ENCODE measurements around the gene GALNT2.

DNA sequence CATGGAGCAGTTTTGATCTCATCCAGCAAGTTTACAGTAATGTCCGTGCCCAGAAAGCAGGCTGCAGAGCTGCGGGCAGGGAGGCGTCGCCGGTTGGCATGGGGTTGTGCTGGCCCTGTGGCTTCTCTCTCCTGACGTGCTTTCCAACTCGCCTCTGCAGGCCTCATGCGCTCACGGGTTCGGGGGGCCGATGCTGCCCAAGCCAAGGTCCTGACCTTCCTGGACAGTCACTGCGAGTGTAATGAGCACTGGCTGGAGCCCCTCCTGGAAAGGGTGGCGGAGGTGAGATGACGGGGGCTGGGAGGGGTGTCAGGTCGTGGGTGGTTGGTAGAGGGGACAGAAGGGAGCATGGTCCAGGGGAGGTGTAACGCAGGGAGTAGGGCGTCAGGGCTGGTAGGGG, 176.1 kb downstream of the GALNT2 start:
- TF ChIP-seq, protein P1, sequence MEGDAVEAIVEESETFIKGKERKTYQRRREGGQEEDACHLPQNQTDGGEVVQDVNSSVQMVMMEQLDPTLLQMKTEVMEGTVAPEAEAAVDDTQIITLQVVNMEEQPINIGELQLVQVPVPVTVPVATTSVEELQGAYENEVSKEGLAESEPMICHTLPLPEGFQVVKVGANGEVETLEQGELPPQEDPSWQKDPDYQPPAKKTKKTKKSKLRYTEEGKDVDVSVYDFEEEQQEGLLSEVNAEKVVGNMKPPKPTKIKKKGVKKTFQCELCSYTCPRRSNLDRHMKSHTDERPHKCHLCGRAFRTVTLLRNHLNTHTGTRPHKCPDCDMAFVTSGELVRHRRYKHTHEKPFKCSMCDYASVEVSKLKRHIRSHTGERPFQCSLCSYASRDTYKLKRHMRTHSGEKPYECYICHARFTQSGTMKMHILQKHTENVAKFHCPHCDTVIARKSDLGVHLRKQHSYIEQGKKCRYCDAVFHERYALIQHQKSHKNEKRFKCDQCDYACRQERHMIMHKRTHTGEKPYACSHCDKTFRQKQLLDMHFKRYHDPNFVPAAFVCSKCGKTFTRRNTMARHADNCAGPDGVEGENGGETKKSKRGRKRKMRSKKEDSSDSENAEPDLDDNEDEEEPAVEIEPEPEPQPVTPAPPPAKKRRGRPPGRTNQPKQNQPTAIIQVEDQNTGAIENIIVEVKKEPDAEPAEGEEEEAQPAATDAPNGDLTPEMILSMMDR (IDR thresholded peaks at IDR 0.05) = no peak
- TF ChIP-seq POLR2A (IDR thresholded peaks at IDR 0.05) = no peak
